Measurements from ENCODE around the gene ANKMY1.

Gene ANKMY1

GRCh38 chr2:240457223-240458043, 100.4 kb downstream of the ANKMY1 start:
- no peak for DNase-seq

- DNase-seq: no peak
These were observed 101.2 kb downstream of the ANKMY1 start for GRCh38 chr2:240456447-240457222.

DNA sequence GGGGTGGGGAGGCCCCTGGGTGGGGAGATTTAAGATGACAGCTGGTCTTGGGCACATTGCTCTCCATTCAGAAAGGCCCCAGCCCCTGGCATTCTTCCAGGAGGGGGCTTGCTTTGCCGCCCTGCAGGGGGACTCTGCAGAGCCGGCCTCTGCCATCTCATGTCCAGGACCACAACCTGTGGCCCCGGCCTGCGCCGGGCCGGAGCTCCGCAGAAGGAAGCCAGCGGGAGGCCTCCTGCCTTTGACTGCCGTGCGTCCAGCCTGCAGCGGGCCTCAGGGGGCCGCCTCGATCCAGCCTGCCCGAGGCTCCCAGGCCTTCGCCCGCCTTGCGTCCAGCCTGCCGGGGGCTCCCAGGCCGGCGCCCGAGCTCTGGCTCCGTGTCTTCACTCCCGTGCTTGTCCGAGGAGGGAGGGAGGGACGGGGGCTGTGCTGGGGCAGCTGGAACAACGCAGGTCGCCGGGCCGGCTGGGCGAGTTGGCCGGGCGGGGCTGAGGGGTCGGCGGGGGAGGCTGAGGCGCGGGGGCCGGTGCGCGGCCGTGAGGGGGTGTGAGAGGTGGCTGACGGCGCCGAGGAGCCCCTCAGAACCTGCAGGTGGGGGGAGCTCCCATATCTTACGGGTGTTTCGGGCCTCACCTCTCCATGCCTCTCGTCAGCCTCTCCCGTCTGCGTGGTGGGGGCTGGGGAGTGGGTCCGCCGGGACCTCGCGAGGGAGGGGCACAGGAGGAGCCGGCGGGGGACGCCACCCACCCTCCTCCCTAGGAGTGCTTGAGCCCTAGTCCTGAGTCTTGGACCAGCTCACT, 101.9 kb downstream of the ANKMY1 start:
- no peak for DNase-seq

GRCh38 chr2:240455272-240455646, 102.5 kb downstream of the ANKMY1 start:
- no peak for DNase-seq

DNA sequence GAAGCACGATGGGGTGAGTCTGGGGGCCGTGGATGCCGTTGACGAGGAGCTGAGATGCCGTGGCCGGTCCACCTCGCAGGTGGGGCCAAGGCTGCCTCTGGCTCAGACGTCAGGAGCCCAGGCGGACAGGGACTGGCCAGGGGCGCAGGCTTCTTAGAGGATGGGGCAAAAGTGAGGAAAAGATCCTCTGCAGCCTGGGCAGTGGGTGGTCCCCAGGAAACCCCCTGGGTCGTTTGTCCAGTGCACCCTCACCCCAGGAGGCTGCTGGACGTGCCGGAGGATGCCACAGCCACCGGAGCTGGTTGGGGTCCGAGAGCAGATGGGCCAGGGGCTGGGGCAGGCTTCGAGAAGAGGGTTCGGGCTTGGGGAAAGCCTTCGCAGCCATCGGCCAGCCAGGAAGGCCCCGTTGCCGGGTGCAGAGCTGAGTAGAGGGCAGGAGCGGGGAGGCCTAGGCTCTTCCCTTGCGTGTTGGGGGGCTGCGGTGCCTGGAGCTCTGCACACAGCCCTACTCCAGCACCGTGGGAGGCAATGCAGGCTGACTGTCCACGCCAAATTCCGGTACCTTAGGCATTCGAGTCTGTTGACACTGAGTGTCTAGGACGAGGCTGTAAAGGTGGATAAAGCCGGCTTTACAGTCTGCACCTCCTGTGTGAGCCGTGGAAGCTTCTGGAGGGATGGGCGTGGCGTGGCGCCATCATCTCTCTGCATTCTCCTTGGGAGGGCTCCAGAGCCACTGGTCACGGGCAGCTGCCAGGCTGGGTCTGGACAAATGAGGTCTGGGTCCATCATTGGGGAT, 103.5 kb downstream of the ANKMY1 start:
- no peak for DNase-seq

GRCh38 chr2:240453461-240454105, 104.2 kb downstream of the ANKMY1 start:
- DNase-seq: no peak

GRCh38 chr2:240452462-240453256, 105.1 kb downstream of the ANKMY1 start:
- DNase-seq: no peak

- DNase-seq: no peak
These were observed 105.9 kb downstream of the ANKMY1 start for GRCh38 chr2:240451791-240452461.

- no peak for DNase-seq
These were observed 106.6 kb downstream of the ANKMY1 start for GRCh38 chr2:240451108-240451611.

DNA sequence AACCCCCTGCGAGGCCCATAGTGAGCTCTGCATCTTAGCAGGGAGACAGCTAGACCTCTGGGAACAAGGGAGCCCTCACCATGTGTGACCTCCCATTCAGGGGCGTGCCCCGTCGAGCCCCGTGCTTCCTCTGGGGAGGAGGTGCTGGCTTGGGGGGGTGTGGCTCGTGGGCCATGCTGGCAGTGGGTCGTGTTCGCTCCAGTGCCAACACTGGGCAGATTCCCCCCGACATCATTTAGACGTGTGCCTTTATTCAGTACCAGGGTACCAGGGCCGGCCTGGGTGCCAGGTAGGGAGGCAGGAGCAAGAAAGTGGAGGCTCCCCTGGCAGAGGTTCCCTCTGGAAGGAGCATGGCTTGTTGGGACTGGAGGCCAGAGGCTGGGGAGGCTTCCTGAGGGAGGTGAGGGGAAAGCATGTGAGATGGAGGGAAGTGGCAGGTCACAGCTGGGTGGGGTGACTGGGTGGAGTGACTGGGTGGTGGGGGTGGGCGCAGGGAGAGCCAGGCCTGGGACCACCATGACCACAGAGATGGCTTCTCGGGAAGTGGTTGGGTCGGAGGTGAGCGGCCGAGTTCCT, 107.2 kb downstream of the ANKMY1 start:
- no peak for DNase-seq

DNA sequence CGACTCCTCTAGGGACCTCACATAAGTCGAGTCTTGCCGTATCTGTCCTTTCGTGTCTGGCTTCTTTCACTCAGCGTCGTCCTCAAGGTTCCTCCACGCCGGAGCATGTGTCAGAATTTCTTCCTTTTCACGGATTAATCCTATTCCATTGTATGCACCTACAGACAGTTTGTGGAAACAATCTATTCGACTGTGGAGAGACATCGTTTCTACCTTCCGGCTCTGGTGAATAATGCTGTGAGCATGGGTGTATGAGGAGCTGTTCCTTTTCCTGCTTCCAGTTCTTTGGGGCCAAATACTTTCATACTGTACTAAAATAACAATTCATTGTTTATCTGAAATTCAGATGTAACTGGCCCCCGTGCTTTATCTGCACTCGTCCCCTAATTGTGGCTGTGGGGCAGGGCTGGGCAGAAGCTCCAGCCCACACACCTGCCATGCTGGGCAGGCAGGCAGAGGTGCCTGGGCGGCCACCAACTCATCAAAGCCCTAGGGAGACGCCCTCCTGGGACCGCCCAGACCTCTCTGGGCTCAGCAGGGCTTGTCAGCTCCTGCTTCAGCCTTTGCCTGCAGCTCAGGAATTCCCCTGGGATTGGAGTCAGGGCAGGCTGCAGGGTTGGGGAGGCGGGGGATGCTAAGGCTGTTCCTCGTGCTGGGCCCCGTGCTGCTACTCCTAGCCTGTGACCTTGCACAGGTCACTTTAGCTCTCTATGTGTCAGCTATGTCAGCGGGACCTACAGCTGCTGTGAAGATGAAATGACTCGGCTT, 107.8 kb downstream of the ANKMY1 start:
- DNase-seq: no peak

GRCh38 chr2:240448387-240449274, 109.2 kb downstream of the ANKMY1 start:
- DNase-seq: no peak

- no peak for DNase-seq
These were observed 109.9 kb downstream of the ANKMY1 start for GRCh38 chr2:240447934-240448333.

DNA sequence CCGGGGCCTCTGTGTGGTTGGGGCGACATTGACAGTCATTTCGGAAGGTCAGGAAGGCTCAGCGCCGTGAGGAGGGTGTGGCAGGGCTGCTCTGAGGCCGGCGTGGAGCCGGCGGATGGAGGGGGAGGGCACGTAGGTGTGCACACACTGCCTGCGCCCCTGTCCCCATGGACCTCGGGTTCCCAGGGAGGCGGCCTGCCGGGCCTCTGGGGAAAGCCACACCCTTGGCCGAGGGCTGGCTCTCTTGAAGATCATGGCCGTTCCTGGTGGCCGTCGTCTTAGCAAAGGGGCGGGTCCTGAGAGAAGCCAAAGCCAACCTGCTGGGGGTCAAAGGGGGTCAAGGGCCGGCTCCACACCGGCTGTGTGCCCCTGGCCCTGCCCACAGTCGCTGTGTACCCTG, 110.5 kb downstream of the ANKMY1 start:
- no peak for DNase-seq

GRCh38 chr2:240446664-240447175, 111.1 kb downstream of the ANKMY1 start:
- no peak for DNase-seq

DNA sequence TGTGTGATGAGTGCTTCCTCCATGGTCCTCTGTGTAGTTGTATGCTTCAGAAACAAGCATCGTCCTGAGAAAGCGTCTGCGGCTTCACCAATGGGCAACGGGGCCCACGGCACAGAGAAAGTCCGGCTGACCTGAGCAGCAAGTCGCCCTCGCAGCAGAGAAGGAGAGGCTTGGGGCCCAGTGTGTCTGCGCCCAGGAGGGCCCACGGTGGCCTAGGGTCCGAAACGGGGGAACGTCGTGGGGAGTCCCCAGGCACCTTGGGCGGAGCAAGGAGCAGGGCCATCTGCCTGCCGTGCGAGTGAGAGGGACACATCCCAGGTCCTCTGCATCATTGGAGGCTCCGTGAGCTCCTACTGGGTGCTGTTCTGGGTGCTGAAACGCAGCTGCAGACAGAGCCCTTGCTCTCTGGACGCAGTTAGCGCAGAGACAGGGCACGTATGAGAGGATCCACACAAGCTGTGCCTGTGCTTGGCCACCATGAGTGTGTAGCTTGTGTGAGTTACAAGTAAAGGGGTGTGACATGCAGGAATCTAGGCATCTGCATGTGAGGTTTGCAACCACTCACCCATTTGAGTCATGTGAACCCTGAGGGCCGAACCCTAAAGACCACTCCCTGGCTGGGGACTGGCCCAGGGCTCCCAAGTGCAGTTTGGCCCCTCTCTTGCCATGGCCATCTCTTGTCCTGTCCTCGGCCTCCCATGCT, 111.7 kb downstream of the ANKMY1 start:
- DNase-seq: no peak

GRCh38 chr2:240444464-240444863, 113.3 kb downstream of the ANKMY1 start:
- DNase-seq: no peak

Data from stimulated activated CD4-positive, alpha-beta T cell treated with anti-CD3 and anti-CD28 coated beads, Interleukin-4, amount 100 ng/mL, for 4 hours (primary cell).